Measurements from ENCODE around the gene CCNK. TPM values are rescaled to one million over a fixed set of nuclear protein-coding genes. Genes with fewer than 3 reads are reported as not detected.

CCNK gene
- total and polyA plus RNA-seq, 2 of the 13 experiments (the other 11 are each of a cell fraction or from before 2014, with no cell fraction given): 4.9 to 9.7 TPM

GRCh38 chr14:99480917-99481744 is at the start of gene CCNK (continued):
- peak; percentile 18; the same call in 1 of the 2 replicates for TF ChIP-seq PAXIP1 (CRISPR knock-in tag; conservative IDR thresholded peaks at IDR 0.05)
- TF ChIP-seq ATF5 (CRISPR knock-in tag; IDR thresholded peaks at IDR 0.05; ENCODE audit: low read depth): no peak; the same call in 1 of the 2 replicates
- TF ChIP-seq ZNF7 (CRISPR knock-in tag; IDR thresholded peaks at IDR 0.05): no peak
- no peak for TF ChIP-seq ZNF549 (CRISPR knock-in tag; IDR thresholded peaks at IDR 0.05)
- TF ChIP-seq ZNF367 (CRISPR knock-in tag; IDR thresholded peaks at IDR 0.05; ENCODE audit: borderline replicate concordance): no peak
- peak; percentile 90 for TF ChIP-seq THAP9 (CRISPR knock-in tag; IDR thresholded peaks at IDR 0.05; ENCODE audit: borderline replicate concordance)
- TF ChIP-seq ZNF335 (CRISPR knock-in tag; IDR thresholded peaks at IDR 0.05): 0 out of 2 replicates have a peak, but pooled peaks have one; percentile 48
- TF ChIP-seq ZBTB7B (CRISPR knock-in tag; IDR thresholded peaks at IDR 0.05): no peak; the same call in 1 of the 2 replicates
- no peak for TF ChIP-seq AGO2 (optimal IDR thresholded peaks at IDR 0.05; ENCODE audit: low read depth, low read length)
- no peak for TF ChIP-seq MBD4 (IDR thresholded peaks at IDR 0.05; ENCODE audit: borderline replicate concordance, low read length)
- peak; percentile 50; the same call in 1 of the 2 replicates for TF ChIP-seq REPIN1 (CRISPR knock-in tag; IDR thresholded peaks at IDR 0.05; ENCODE audit: borderline replicate concordance, low read depth)
- TF ChIP-seq CREM (IDR thresholded peaks at IDR 0.05): peak; percentile 99
- peak; percentile 92 for TF ChIP-seq CREM (CRISPR knock-in tag; IDR thresholded peaks at IDR 0.05)
- no peak for TF ChIP-seq ZFAT (CRISPR knock-in tag; conservative IDR thresholded peaks at IDR 0.05)
- peak; percentile 78 for TF ChIP-seq KDM2A (CRISPR knock-in tag; IDR thresholded peaks at IDR 0.05; ENCODE audit: borderline replicate concordance, low read depth)
- TF ChIP-seq FOXC1 (CRISPR knock-in tag; IDR thresholded peaks at IDR 0.05; ENCODE audit: borderline replicate concordance): 0 out of 2 replicates have a peak, but pooled peaks have one; percentile 29
- no peak for TF ChIP-seq NFKBIZ (CRISPR knock-in tag; IDR thresholded peaks at IDR 0.05)
- peak; percentile 22; the same call in 1 of the 2 replicates for TF ChIP-seq FOXO1 (CRISPR knock-in tag; IDR thresholded peaks at IDR 0.05)
- TF ChIP-seq STAG1 (CRISPR knock-in tag; IDR thresholded peaks at IDR 0.05): no peak
- no peak for TF ChIP-seq ZKSCAN8 (CRISPR knock-in tag; IDR thresholded peaks at IDR 0.05; ENCODE audit: borderline replicate concordance)

Measured in HepG2 (cell line).